Fibroblast of the aortic adventitia (primary cell): ENCODE results near the gene SOWAHC. TPM values are rescaled to one million over a fixed set of nuclear protein-coding genes. Genes with fewer than 3 reads are reported as not detected.
A peak's percentile ranks its signal among the peaks of the same experiment; 100 is the strongest.
"Not testable (repeated sequence)": the region's sequence is repeated elsewhere in the genome, so short reads cannot be mapped to it uniquely, and the experiment has no call there.

Source experiments
- DNase-seq: peaks from one replicate; pipeline ENCODE4 v3.0.0-alpha.2; 2010; ENCODE audit warnings: low read depth
- H3K4me3 ChIP-seq: 2 replicates; pipeline ENCODE4 v1.5.1; 2011; ENCODE audit warnings: low read depth, mild to moderate bottlenecking, control low read depth, low read length, moderate library complexity
- total RNA-seq: library from RNA; depleted of rRNA; stranded (reverse); fragments of >200 nt; gene quantifications from 2 replicates; pipeline ENCODE4 v1.2.3, GENCODE V29; 2012; ENCODE audit warnings: low replicate concordance
- TF ChIP-seq, protein P1 (sequence below): IDR thresholded peaks from 2 replicates; pipeline ENCODE4 v1.5.1; 2011; ENCODE audit warnings: mild to moderate bottlenecking, low read length, control low read depth, inconsistent platforms; ENCODE audit not compliant: insufficient read depth

Gene SOWAHC, protein sequence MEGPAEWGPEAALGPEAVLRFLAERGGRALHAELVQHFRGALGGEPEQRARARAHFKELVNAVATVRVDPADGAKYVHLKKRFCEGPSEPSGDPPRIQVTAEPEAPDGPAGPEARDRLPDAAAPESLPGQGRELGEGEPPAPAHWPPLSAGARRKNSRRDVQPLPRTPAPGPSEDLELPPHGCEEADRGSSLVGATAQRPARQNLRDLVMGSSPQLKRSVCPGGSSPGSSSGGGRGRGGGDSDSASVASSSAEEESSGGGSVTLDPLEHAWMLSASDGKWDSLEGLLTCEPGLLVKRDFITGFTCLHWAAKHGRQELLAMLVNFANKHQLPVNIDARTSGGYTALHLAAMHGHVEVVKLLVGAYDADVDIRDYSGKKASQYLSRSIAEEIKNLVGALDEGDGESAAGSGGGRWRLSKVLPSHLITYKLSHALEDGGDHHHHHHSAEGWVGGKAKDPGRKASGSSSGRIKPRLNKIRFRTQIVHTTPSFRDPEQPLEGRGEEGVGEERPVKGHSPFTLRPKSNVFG
- 9.3 and 14.6 TPM in 2 replicates for total RNA-seq

DNA sequence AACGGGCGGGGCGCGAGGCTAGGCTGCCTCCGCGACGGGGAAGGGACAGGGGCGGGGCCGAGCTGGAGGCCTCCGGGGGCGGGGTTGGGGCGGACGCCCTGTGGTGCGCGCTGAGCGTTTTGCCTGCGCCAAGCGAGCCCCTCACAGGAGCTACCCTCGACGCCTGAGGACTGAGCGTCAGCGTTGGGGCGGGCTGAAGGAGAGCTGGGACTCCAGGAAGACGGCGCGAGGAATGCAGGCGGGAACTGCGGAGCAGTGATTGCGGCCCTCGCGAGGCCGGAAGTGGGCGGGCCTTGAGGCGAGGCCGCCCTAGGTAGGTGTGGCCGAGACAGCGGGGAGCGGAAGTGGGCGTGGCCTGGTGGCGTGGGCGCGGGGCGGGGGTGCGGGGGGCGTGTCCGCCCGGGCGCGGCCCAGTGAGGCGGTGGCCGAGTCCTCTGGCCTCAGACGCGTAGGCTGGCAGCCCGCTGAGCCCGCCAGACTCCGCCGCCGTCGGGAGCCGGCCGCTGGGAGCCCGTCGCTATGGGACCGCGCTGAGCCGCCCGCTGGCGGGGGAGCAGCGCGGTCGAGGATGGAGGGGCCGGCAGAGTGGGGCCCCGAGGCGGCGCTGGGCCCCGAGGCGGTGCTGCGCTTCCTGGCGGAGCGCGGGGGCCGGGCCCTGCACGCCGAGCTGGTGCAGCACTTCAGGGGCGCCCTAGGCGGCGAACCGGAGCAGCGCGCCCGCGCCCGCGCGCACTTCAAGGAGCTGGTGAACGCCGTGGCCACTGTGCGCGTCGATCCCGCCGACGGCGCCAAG is at the start of gene SOWAHC, which contains the start of gene SEPTIN10:
Gene SOWAHC (plus strand): TSS at position 443 of the 793 bp plus-strand sequence. CDS start 126 bp downstream, at position 569.
Gene SEPTIN10 (minus strand): TSS at position 45 of the 793 bp plus-strand sequence. CDS start 139 bp downstream, outside the sequence.
- H3K4me3 ChIP-seq: peak within 1 kb of the TSS; percentile 80
- peak; percentile 99 for DNase-seq
- TF ChIP-seq, protein P1, sequence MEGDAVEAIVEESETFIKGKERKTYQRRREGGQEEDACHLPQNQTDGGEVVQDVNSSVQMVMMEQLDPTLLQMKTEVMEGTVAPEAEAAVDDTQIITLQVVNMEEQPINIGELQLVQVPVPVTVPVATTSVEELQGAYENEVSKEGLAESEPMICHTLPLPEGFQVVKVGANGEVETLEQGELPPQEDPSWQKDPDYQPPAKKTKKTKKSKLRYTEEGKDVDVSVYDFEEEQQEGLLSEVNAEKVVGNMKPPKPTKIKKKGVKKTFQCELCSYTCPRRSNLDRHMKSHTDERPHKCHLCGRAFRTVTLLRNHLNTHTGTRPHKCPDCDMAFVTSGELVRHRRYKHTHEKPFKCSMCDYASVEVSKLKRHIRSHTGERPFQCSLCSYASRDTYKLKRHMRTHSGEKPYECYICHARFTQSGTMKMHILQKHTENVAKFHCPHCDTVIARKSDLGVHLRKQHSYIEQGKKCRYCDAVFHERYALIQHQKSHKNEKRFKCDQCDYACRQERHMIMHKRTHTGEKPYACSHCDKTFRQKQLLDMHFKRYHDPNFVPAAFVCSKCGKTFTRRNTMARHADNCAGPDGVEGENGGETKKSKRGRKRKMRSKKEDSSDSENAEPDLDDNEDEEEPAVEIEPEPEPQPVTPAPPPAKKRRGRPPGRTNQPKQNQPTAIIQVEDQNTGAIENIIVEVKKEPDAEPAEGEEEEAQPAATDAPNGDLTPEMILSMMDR: no peak

DNA sequence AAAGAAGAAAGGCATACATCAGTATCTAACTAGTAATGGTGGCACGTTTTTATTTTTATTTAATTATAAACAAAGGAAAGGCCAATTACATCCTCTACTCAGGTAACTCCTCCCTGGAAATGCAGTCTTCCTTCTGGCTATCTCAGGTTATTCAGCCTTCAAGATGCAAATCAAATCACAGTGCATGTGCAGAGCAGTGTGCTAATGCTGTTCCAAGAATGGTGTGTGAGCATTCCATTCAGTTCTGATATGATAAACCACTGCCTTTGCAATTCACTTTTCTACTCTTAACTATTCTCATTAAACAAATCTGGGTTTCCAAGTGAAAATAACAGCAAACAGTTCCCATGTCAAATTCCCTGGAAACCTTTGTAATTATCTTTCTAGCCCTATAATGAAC is 38.8 kb upstream of the SOWAHC start:
- TF ChIP-seq, protein P1: no peak
- no peak overlapping the region for H3K4me3 ChIP-seq
- DNase-seq: no peak

DNA sequence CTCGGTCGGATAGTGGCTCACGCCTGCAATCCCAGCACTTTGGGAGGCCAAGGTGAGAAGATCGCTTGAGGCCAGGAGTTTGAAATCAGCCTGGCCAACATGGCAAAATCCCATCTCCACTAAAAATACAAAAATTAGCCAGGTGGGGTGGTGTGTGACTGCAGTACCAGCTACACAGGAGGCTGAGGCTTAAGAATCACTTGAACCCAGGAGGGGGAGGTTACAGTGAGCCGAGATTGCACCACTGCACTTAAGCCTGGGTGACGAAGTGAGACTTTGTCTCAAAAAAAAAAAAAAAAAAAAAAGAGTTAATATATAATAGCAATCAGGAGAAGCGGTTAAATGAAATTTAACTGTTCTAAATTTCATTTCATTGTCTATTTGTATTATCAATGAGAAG is 36.5 kb upstream of the SOWAHC start:
- H3K4me3 ChIP-seq, DNase-seq: not testable (repeated sequence)

DNA sequence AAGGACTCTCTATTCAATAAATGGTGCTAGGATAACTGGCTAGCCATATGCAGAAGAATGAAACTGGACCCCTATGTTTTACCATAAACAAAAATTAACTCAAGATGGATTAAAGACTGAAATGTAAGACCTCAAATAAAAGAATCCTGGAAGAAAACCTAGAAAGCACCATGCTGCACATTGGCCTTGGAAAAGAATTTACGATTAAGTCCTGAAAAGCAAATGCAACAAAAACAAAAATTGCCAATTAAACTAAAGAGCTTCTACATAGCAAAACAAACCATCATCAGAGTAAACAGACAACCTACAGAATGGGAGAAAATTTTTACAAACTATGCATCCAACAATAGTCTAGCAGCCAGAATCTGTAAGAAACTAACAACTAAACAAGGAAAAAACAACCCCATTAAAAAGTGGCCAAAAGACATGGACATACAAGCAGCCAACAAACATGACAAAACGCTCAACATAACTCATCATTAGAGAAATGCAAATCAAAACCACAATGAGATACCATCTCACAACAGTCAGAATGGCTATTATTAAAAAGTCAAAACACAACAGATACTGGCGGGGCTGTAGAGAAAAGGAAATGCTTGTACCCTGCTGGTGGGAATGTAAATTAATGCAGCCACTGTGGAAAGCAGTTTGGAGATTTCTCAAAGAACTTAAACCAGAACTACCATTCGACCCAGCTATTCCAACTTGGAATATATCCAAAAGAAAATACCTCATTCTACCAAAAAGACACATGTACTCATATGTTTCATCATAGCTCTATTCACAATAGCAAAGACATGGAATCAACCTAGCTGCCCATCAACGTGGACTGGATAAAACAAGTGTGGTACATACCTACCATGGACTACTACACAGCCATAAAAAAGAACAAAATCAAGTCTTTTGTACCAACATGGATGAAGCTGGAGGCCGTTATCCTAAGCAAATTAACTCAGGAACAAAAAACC is 31.0 kb upstream of the SOWAHC start:
- TF ChIP-seq, protein P1: no peak
- DNase-seq: no peak

DNA sequence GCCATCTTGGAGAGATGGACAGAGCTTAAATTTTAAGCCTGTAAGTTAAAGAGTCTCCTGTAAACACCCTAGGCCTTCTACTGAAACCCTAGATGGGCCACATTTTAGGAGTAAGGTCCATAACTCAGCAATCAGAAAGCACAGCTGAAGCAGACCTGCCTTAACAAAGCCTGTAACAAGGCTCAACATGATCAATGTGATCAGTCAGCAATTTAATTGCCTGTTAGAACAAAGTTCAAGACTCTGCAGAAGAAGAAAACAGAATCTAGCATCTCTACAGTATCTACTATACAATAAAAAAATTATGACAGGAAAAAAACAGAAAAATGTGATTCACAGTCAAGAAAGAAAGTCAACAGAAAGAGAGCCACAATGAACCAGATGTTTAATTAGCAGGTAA is 27.5 kb upstream of the SOWAHC start:
- DNase-seq: no peak
- TF ChIP-seq, protein P1: no peak
- H3K4me3 ChIP-seq: no peak overlapping the region

More for the DNA sequence above, 31.0 kb upstream of the SOWAHC start:
- no peak overlapping the region for H3K4me3 ChIP-seq

DNA sequence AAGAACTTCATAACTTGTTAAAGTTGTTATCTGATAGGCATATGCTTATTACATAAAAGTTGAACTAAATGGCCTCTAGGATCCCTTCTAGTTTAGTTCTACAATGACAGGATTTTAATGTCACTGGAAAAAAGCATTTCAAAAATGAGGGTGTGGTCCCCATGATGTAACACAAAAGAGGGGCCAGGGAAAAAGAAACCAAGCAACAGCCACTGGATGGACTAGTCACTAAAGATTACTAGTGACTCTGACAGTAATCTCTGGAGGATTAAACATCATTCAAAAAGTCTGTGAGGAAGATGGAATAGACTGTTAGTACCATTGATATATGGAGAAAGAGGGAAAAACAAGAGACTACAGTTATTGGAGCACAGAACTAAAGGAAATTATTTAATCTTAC is 23.0 kb upstream of the SOWAHC start:
- TF ChIP-seq, protein P1: no peak
- no peak overlapping the region for H3K4me3 ChIP-seq
- peak; percentile 27 for DNase-seq
